ENCODE results near the gene NUDT1.

NUDT1 gene

GRCh38 chr7:2233926-2234325 is 8.1 kb upstream of the NUDT1 start:
- ChIA-PET POLR2A (interaction anchor here (0.7 to 2.6 kb wide), 2 partner anchors 7 to 114 kb away, joined by 6 to 25 read pairs; partner anchors contain the start of genes MRM2 and NUDT1), CTCF (interaction anchor here (0.6 to 0.7 kb wide), 2 partner anchors 96 to 440 kb away, joined by 3 read pairs; no protein-coding TSS in a partner anchor)
- Histone ChIP-seq H3K27ac (ENCODE audit: extremely low read depth, low read depth, low read length) (no peak overlapping the region), H3K36me3 (ENCODE audit: control insufficient read depth in 2 of 2, insufficient read depth in 1 of 2, low read length in 2 of 2) (peaks cover 36 to 59% of the 10 kb centered on the region in 2 experiments), H3K4me3 (ENCODE audit: low read depth, low read length) (no peak overlapping the region), H3K4me1 (ENCODE audit: control insufficient read depth, insufficient read depth, low read length) (peaks cover 2% of the 10 kb centered on the region; the same call in 1 of the 2 replicates), H3K9me3 (ENCODE audit: control insufficient read depth, insufficient read depth, low read depth, low read length) (no peaks in the 10 kb centered on the region)
- TF ChIP-seq MEIS1 (CRISPR knock-in tag; IDR thresholded peaks at IDR 0.05; ENCODE audit: borderline replicate concordance) (no peak), ZNF677 (tag by site-specific recombination; IDR thresholded peaks at IDR 0.05) (no peak), REST (tag by site-specific recombination; IDR thresholded peaks at IDR 0.05) (0 out of 2 replicates have a peak, but pooled peaks have one; percentile 46), ZBTB48 (tag by site-specific recombination; IDR thresholded peaks at IDR 0.05) (no peak), ZBTB1 (tag by site-specific recombination; IDR thresholded peaks at IDR 0.05) (no peak), ZNF76 (tag by site-specific recombination; IDR thresholded peaks at IDR 0.05; ENCODE audit: borderline replicate concordance, low read depth) (no peak)
- TF ChIP-seq, protein P1, sequence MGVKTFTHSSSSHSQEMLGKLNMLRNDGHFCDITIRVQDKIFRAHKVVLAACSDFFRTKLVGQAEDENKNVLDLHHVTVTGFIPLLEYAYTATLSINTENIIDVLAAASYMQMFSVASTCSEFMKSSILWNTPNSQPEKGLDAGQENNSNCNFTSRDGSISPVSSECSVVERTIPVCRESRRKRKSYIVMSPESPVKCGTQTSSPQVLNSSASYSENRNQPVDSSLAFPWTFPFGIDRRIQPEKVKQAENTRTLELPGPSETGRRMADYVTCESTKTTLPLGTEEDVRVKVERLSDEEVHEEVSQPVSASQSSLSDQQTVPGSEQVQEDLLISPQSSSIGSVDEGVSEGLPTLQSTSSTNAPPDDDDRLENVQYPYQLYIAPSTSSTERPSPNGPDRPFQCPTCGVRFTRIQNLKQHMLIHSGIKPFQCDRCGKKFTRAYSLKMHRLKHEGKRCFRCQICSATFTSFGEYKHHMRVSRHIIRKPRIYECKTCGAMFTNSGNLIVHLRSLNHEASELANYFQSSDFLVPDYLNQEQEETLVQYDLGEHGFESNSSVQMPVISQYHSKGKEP (tag by site-specific recombination; IDR thresholded peaks at IDR 0.05) = no peak

GRCh38 chr7:2237109-2237602 is 4.9 kb upstream of the NUDT1 start:
- H3K27ac ChIP-seq (ENCODE audit: extremely low read depth, low read depth, low read length) = 0 out of 2 replicates have a peak overlapping the region, but pooled peaks have one; percentile 11
- CTCF ChIA-PET = no interaction called here
- H3K36me3 ChIP-seq (ENCODE audit: control insufficient read depth in 2 of 2, insufficient read depth in 1 of 2, low read length in 2 of 2) = peaks cover 53 to 54% of the 10 kb centered on the region in 2 experiments
- H3K4me1 ChIP-seq (ENCODE audit: control insufficient read depth, insufficient read depth, low read length) = no peaks in the 10 kb centered on the region
- POLR2A ChIA-PET = no interaction called here
- H3K4me3 ChIP-seq (ENCODE audit: low read depth, low read length) = no peak overlapping the region
- TF ChIP-seq ZNF830 (tag by site-specific recombination; IDR thresholded peaks at IDR 0.05; ENCODE audit: low read depth) (no peak), ZNF76 (tag by site-specific recombination; IDR thresholded peaks at IDR 0.05; ENCODE audit: borderline replicate concordance, low read depth) (no peak)
- H3K9me3 ChIP-seq (ENCODE audit: control insufficient read depth, insufficient read depth, low read depth, low read length) = no peaks in the 10 kb centered on the region

- Histone ChIP-seq H3K9me3 (ENCODE audit: control insufficient read depth, insufficient read depth, low read depth, low read length) (no peaks in the 10 kb centered on the region), H3K4me1 (ENCODE audit: control insufficient read depth, insufficient read depth, low read length) (peaks cover 8% of the 10 kb centered on the region; the same call in 1 of the 2 replicates), H3K4me3 (ENCODE audit: low read depth, low read length) (no peak overlapping the region), H3K27ac (ENCODE audit: extremely low read depth, low read depth, low read length) (no peak overlapping the region), H3K36me3 (ENCODE audit: control insufficient read depth in 2 of 2, insufficient read depth in 1 of 2, low read length in 2 of 2) (peaks cover 50 to 52% of the 10 kb centered on the region in 2 experiments)
- CTCF ChIA-PET = interaction anchor here (0.6 to 1.2 kb wide), 2 partner anchors 109 to 364 kb away, joined by 3 to 5 read pairs; no protein-coding TSS in a partner anchor
- POLR2A ChIA-PET = interaction anchor here (1.2 kb wide), 1 partner anchor 22 kb away, joined by 4 read pairs; no protein-coding TSS in a partner anchor
- TF ChIP-seq ZNF341 (tag by site-specific recombination; IDR thresholded peaks at IDR 0.05; ENCODE audit: low read depth) (no peak), ZNF501 (tag by site-specific recombination; IDR thresholded peaks at IDR 0.05) (no peak), ZNF19 (tag by site-specific recombination; IDR thresholded peaks at IDR 0.05; ENCODE audit: low read depth) (no peak), ZNF488 (tag by site-specific recombination; IDR thresholded peaks at IDR 0.05) (no peak), ZNF169 (tag by site-specific recombination; IDR thresholded peaks at IDR 0.05) (no peak), HOXD13 (CRISPR knock-in tag; IDR thresholded peaks at IDR 0.05; ENCODE audit: borderline replicate concordance) (no peak), ZFP41 (tag by site-specific recombination; IDR thresholded peaks at IDR 0.05; ENCODE audit: borderline replicate concordance) (no peak), ZNF433 (tag by site-specific recombination; IDR thresholded peaks at IDR 0.05; ENCODE audit: low read depth) (no peak), MZF1 (tag by site-specific recombination; IDR thresholded peaks at IDR 0.05; ENCODE audit: borderline replicate concordance) (no peak)
- TF ChIP-seq, protein P2, sequence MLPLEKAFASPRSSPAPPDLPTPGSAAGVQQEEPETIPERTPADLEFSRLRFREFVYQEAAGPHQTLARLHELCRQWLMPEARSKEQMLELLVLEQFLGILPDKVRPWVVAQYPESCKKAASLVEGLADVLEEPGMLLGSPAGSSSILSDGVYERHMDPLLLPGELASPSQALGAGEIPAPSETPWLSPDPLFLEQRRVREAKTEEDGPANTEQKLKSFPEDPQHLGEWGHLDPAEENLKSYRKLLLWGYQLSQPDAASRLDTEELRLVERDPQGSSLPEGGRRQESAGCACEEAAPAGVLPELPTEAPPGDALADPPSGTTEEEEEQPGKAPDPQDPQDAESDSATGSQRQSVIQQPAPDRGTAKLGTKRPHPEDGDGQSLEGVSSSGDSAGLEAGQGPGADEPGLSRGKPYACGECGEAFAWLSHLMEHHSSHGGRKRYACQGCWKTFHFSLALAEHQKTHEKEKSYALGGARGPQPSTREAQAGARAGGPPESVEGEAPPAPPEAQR (tag by site-specific recombination; IDR thresholded peaks at IDR 0.05) = no peak
Observed at GRCh38 chr7:2239242-2239641, 2.8 kb upstream of the NUDT1 start.

Data from HEK293 (cell line).